Keratinocyte (primary cell): Measurements from ENCODE around the gene POLDIP2. TPM values are rescaled to one million over a fixed set of nuclear protein-coding genes. Genes with fewer than 3 reads are reported as not detected.

ENCODE experiments used
- DNase-seq: peaks from one replicate; pipeline ENCODE4 v3.0.0-alpha.2; 2011; ENCODE audit warnings: low read depth, missing footprints, low spot score
- FAIRE-seq: peaks from 2 replicates; lab custom pipeline; 2011; peaks lifted over from hg19 to GRCh38; lab: Jason Lieb, UNC
- H2AFZ ChIP-seq: 2 replicates; pipeline ENCODE4 v1.6.0; 2012; ENCODE audit warnings: low read length, control low read depth, inconsistent platforms; ENCODE audit not compliant: control insufficient read depth
- H3K27ac ChIP-seq: 2 replicates; pipeline ENCODE4 v1.5.1; 2011; ENCODE audit warnings: low read length; ENCODE audit not compliant: control insufficient read depth, insufficient read depth
- H3K27me3 ChIP-seq: 3 replicates; pipeline ENCODE4 v1.6.0; 2011; ENCODE audit warnings: low read length; ENCODE audit not compliant: control insufficient read depth, insufficient read depth; ENCODE audit errors: extremely low read depth
- H3K36me3 ChIP-seq, 2 experiments: 2 replicates in 1 of 2; 3 replicates in 1 of 2; pipeline ENCODE4 v1.5.1; 2011; ENCODE audit warnings: low read length in 2 of 2, mild to moderate bottlenecking in 1 of 2; ENCODE audit not compliant: control insufficient read depth in 2 of 2, insufficient read depth in 2 of 2; ENCODE audit errors: extremely low read depth in 1 of 2
- H3K4me1 ChIP-seq: 3 replicates; pipeline ENCODE4 v1.5.1; 2011; ENCODE audit warnings: low read length; ENCODE audit not compliant: control insufficient read depth, insufficient read depth; ENCODE audit errors: extremely low read depth
- H3K4me2 ChIP-seq: 3 replicates; pipeline ENCODE4 v1.6.0; 2011; ENCODE audit warnings: low read depth, low read length; ENCODE audit not compliant: control insufficient read depth, insufficient read depth; ENCODE audit errors: extremely low read depth
- H3K4me3 ChIP-seq, 3 experiments: fragments of 200-600 bp in 1 of 3; sonication (generic) in 1 of 3; 2 replicates in 2 of 3; 3 replicates in 1 of 3; pipeline ENCODE4 v1.5.1; 2011 to 2016; ENCODE audit warnings: low read length in 3 of 3, mild to moderate bottlenecking in 3 of 3, control low read depth in 2 of 3, inconsistent platforms in 1 of 3, low read depth in 1 of 3, mixed read lengths in 1 of 3, mixed run types in 1 of 3, moderate library complexity in 1 of 3; ENCODE audit not compliant: control insufficient read depth in 2 of 3, insufficient read depth in 2 of 3; ENCODE audit errors: extremely low read depth in 1 of 3
- H3K79me2 ChIP-seq: 2 replicates; pipeline ENCODE4 v1.6.0; 2012; ENCODE audit warnings: low read length; ENCODE audit not compliant: control insufficient read depth, insufficient read depth
- H3K9ac ChIP-seq: 3 replicates; pipeline ENCODE4 v1.6.0; 2011; ENCODE audit warnings: low read length; ENCODE audit not compliant: control insufficient read depth, insufficient read depth; ENCODE audit errors: extremely low read depth
- H3K9me1 ChIP-seq: 3 replicates; pipeline ENCODE4 v1.6.0; 2011; ENCODE audit warnings: low read length; ENCODE audit not compliant: control insufficient read depth, insufficient read depth; ENCODE audit errors: extremely low read depth
- H3K9me3 ChIP-seq: 2 replicates; pipeline ENCODE4 v1.5.1; 2012; ENCODE audit warnings: low read depth, low read length; ENCODE audit not compliant: control insufficient read depth
- H4K20me1 ChIP-seq: 3 replicates; pipeline ENCODE4 v1.6.0; 2011; ENCODE audit warnings: low read length; ENCODE audit not compliant: control insufficient read depth, insufficient read depth; ENCODE audit errors: extremely low read depth
- CTCF ChIP-seq, 3 experiments: IDR thresholded peaks in 1 of 3; conservative IDR thresholded peaks in 1 of 3; optimal IDR thresholded peaks in 1 of 3; 2 replicates in 2 of 3; 3 replicates in 1 of 3; pipeline versions ENCODE3 to v1.5.1; 2011; ENCODE audit warnings: low read length in 3 of 3, mild to moderate bottlenecking in 3 of 3, moderate library complexity in 2 of 3, control low read depth in 1 of 3, inconsistent platforms in 1 of 3; ENCODE audit not compliant: insufficient read depth in 2 of 3; ENCODE audit errors: extremely low read depth in 1 of 3
- EZH2 ChIP-seq: IDR thresholded peaks from one replicate; pipeline ENCODE4 v1.6.1; 2012; ENCODE audit warnings: inconsistent platforms, mild to moderate bottlenecking, low read length, moderate library complexity
- dilution Hi-C: fragments of 300-500 bp; cut with MboI; formaldehyde crosslinking; loops from one replicate; pipeline ENCODE4 v1.7.0; 2020; ENCODE audit warnings: low sequenced_read_pairs; ENCODE audit not compliant: extremely low pct_ligation_motif_present
- polyA plus RNA-seq, 5 experiments: library from polyadenylated mRNA; depleted of rRNA in 3 of 5; stranded (reverse) in 3 of 5; stranded (forward) in 1 of 5; unstranded in 1 of 5; fragments of >200 nt; gene quantifications; 1 replicate in 1 of 5; 2 replicates in 3 of 5; 3 replicates in 1 of 5; pipeline versions ENCODE4 v1.2.1 to v1.2.3, GENCODE V29; 2011 to 2012; ENCODE audit warnings: missing spikeins in 2 of 5, low read depth in 1 of 5, low replicate concordance in 1 of 5

POLDIP2 gene
- polyA plus RNA-seq, 1 donor (not counting 4 experiments of a cell fraction or from before 2014, with no cell fraction given): 90.2 TPM

GRCh38 chr17:28346746-28347246, 10.5 kb downstream of the POLDIP2 start:
- Histone ChIP-seq H3K4me3 (peak overlapping the region in 1 of 3 experiments; percentile 9), H3K4me1 (peaks cover 29% of the 10 kb centered on the region), H3K9me1 (no peaks in the 10 kb centered on the region), H3K36me3 (peaks cover 48 to 58% of the 10 kb centered on the region in 2 experiments), H3K4me2 (peak overlapping the region; percentile 45), H4K20me1 (no peaks in the 10 kb centered on the region), H3K79me2 (peaks cover 5% of the 10 kb centered on the region), H3K27ac (peak overlapping the region; percentile 58), H3K9me3 (no peaks in the 10 kb centered on the region), H3K27me3 (no peaks in the 10 kb centered on the region), H3K9ac (peak overlapping the region; percentile 9), H2AFZ (no peak overlapping the region)
- dilution Hi-C loops: no loop called here
- FAIRE-seq (peak; percentile 9), DNase-seq (no peak)
- peak in 1 of 3 experiments; percentile 20 for TF ChIP-seq CTCF (optimal IDR thresholded peaks at IDR 0.05 in 1 of 3, IDR thresholded peaks at IDR 0.05 in 1 of 3, conservative IDR thresholded peaks at IDR 0.05 in 1 of 3; ENCODE audit: extremely low read depth in 1 of 3, insufficient read depth in 2 of 3, low read length in 3 of 3)
- TF ChIP-seq EZH2: no peak

- H3K4me2 ChIP-seq: peak overlapping the region; percentile 45
These were observed 11.1 kb downstream of the POLDIP2 start for GRCh38 chr17:28346199-28346580.

More at GRCh38 chr17:28346199-28346580, 11.1 kb downstream of the POLDIP2 start:
- Histone ChIP-seq H3K27ac (peak overlapping the region; percentile 58), H3K79me2 (peaks cover 6% of the 10 kb centered on the region), H3K4me1 (peaks cover 29% of the 10 kb centered on the region), H3K9ac (no peak overlapping the region), H2AFZ (no peak overlapping the region), H3K9me1 (no peaks in the 10 kb centered on the region), H3K4me3 (no peak overlapping the region), H3K27me3 (no peaks in the 10 kb centered on the region), H4K20me1 (no peaks in the 10 kb centered on the region), H3K36me3 (peaks cover 53 to 61% of the 10 kb centered on the region in 2 experiments), H3K9me3 (no peaks in the 10 kb centered on the region)
- dilution Hi-C loops: no loop called here
- TF ChIP-seq EZH2 (no peak), CTCF (optimal IDR thresholded peaks at IDR 0.05 in 1 of 3, IDR thresholded peaks at IDR 0.05 in 1 of 3, conservative IDR thresholded peaks at IDR 0.05 in 1 of 3; ENCODE audit: extremely low read depth in 1 of 3, insufficient read depth in 2 of 3, low read length in 3 of 3) (no peak)
- no peak for DNase-seq
- no peak for FAIRE-seq
